ENCODE measurements around the gene STPG1.

- TF ChIP-seq CTCF (IDR thresholded peaks at IDR 0.05; ENCODE audit: insufficient read depth, low read length, poor library complexity, severe bottlenecking) (no peak), EZH2phosphoT487 (conservative IDR thresholded peaks at IDR 0.05; ENCODE audit: low read length) (no peak)
These were observed 94.8 kb downstream of the STPG1 start for GRCh38 chr1:24318615-24319311.

All from SU-DHL-6 (cell line).